ENCODE data around the gene BCL7C. TPM values are rescaled to one million over a fixed set of nuclear protein-coding genes. Genes with fewer than 3 reads are reported as not detected.

The BCL7C gene
- total and polyA plus RNA-seq, 2 of the 13 experiments (the other 11 are each of a cell fraction or from before 2014, with no cell fraction given), result 17.7 to 33.8 TPM

- TF ChIP-seq, protein P1, sequence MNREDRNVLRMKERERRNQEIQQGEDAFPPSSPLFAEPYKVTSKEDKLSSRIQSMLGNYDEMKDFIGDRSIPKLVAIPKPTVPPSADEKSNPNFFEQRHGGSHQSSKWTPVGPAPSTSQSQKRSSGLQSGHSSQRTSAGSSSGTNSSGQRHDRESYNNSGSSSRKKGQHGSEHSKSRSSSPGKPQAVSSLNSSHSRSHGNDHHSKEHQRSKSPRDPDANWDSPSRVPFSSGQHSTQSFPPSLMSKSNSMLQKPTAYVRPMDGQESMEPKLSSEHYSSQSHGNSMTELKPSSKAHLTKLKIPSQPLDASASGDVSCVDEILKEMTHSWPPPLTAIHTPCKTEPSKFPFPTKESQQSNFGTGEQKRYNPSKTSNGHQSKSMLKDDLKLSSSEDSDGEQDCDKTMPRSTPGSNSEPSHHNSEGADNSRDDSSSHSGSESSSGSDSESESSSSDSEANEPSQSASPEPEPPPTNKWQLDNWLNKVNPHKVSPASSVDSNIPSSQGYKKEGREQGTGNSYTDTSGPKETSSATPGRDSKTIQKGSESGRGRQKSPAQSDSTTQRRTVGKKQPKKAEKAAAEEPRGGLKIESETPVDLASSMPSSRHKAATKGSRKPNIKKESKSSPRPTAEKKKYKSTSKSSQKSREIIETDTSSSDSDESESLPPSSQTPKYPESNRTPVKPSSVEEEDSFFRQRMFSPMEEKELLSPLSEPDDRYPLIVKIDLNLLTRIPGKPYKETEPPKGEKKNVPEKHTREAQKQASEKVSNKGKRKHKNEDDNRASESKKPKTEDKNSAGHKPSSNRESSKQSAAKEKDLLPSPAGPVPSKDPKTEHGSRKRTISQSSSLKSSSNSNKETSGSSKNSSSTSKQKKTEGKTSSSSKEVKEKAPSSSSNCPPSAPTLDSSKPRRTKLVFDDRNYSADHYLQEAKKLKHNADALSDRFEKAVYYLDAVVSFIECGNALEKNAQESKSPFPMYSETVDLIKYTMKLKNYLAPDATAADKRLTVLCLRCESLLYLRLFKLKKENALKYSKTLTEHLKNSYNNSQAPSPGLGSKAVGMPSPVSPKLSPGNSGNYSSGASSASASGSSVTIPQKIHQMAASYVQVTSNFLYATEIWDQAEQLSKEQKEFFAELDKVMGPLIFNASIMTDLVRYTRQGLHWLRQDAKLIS (CRISPR knock-in tag; IDR thresholded peaks at IDR 0.05), result no peak
- TF ChIP-seq ZNF180 (CRISPR knock-in tag; IDR thresholded peaks at IDR 0.05; ENCODE audit: borderline replicate concordance, low read depth), result no peak
- TF ChIP-seq, protein P2, sequence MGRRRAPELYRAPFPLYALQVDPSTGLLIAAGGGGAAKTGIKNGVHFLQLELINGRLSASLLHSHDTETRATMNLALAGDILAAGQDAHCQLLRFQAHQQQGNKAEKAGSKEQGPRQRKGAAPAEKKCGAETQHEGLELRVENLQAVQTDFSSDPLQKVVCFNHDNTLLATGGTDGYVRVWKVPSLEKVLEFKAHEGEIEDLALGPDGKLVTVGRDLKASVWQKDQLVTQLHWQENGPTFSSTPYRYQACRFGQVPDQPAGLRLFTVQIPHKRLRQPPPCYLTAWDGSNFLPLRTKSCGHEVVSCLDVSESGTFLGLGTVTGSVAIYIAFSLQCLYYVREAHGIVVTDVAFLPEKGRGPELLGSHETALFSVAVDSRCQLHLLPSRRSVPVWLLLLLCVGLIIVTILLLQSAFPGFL (CRISPR knock-in tag; IDR thresholded peaks at IDR 0.05), result no peak
- TF ChIP-seq, protein P3, sequence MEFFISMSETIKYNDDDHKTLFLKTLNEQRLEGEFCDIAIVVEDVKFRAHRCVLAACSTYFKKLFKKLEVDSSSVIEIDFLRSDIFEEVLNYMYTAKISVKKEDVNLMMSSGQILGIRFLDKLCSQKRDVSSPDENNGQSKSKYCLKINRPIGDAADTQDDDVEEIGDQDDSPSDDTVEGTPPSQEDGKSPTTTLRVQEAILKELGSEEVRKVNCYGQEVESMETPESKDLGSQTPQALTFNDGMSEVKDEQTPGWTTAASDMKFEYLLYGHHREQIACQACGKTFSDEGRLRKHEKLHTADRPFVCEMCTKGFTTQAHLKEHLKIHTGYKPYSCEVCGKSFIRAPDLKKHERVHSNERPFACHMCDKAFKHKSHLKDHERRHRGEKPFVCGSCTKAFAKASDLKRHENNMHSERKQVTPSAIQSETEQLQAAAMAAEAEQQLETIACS (CRISPR knock-in tag; IDR thresholded peaks at IDR 0.05), result peak; percentile 14; the same call in 1 of the 2 replicates
- peak; percentile 55; the same call in 1 of the 2 replicates for TF ChIP-seq ZNF441 (CRISPR knock-in tag; IDR thresholded peaks at IDR 0.05; ENCODE audit: borderline replicate concordance)
- no peak for TF ChIP-seq DNMT3B (CRISPR knock-in tag; conservative IDR thresholded peaks at IDR 0.05)
- TF ChIP-seq ZNF556 (CRISPR knock-in tag; IDR thresholded peaks at IDR 0.05; ENCODE audit: borderline replicate concordance), result no peak; the same call in 1 of the 2 replicates
- TF ChIP-seq, protein P4, sequence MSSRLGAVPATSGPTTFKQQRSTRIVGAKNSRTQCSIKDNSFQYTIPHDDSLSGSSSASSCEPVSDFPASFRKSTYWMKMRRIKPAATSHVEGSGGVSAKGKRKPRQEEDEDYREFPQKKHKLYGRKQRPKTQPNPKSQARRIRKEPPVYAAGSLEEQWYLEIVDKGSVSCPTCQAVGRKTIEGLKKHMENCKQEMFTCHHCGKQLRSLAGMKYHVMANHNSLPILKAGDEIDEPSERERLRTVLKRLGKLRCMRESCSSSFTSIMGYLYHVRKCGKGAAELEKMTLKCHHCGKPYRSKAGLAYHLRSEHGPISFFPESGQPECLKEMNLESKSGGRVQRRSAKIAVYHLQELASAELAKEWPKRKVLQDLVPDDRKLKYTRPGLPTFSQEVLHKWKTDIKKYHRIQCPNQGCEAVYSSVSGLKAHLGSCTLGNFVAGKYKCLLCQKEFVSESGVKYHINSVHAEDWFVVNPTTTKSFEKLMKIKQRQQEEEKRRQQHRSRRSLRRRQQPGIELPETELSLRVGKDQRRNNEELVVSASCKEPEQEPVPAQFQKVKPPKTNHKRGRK (CRISPR knock-in tag; IDR thresholded peaks at IDR 0.05), result no peak
- TF ChIP-seq MEF2D (CRISPR knock-in tag; IDR thresholded peaks at IDR 0.05), result peak; percentile 39; the same call in 1 of the 2 replicates
- no peak for TF ChIP-seq SAFB2 (CRISPR knock-in tag; IDR thresholded peaks at IDR 0.05; ENCODE audit: borderline replicate concordance, low read depth)
- peak; percentile 92; the same call in 1 of the 2 replicates for TF ChIP-seq TBP (CRISPR knock-in tag; IDR thresholded peaks at IDR 0.05)
- no peak for TF ChIP-seq ATF7 (IDR thresholded peaks at IDR 0.05)
- 0 out of 2 replicates have a peak, but pooled peaks have one; percentile 2 for TF ChIP-seq ATF7 (CRISPR knock-in tag; IDR thresholded peaks at IDR 0.05)
- TF ChIP-seq ZNF740 (CRISPR knock-in tag; IDR thresholded peaks at IDR 0.05), result peak; percentile 93
- TF ChIP-seq ATF5 (CRISPR knock-in tag; IDR thresholded peaks at IDR 0.05; ENCODE audit: low read depth), result no peak
- TF ChIP-seq SIN3A (IDR thresholded peaks at IDR 0.05; ENCODE audit: borderline replicate concordance, low read depth, low read length), result no peak
- TF ChIP-seq BRCA1 (CRISPR knock-in tag; IDR thresholded peaks at IDR 0.05), result no peak
Observed at GRCh38 chr16:30922960-30923535, 29.2 kb upstream of the BCL7C start (continued).

Measured in HepG2 (cell line).